Posterior vena cava (tissue), 2 donors: ENCODE results near the gene RAB7A. TPM values are rescaled to one million over a fixed set of nuclear protein-coding genes. Genes with fewer than 3 reads are reported as not detected.
"Not testable (repeated sequence)": the region's sequence is repeated elsewhere in the genome, so short reads cannot be mapped to it uniquely, and the experiment has no call there.

Source experiments
- DNase-seq: peaks from one replicate; pipeline ENCODE4 v3.0.0-alpha.2; 2020; ENCODE audit warnings: low spot score
- intact Hi-C, 2 donors: fragments of 100-400 bp; cut with DNase I; formaldehyde crosslinking; loops; one replicate each; pipeline versions ENCODE4 v1.14.1 to v1.14.2; 2022 to 2023
- total RNA-seq, 2 donors: library from RNA; stranded (reverse); fragmentation: NEBNext Ultra II Directional; extraction: Animal tissue kit (Norgen Biotek cat#: 25700); gene quantifications; one replicate each; pipeline ENCODE4 v1.2.1, GENCODE V29; 2021
- donor health status: DM: yes; HTN: yes; CAD: no.
- donor health status: DM: yes; HTN: yes; CAD: no.

RAB7A gene
- total RNA-seq, 2 donors from 2014 or later = 207 to 216 TPM

- no peak for DNase-seq
- intact Hi-C loops = no loop called here
Measured at GRCh38 chr3:128742821-128743594, 17.0 kb downstream of the RAB7A start.

DNA sequence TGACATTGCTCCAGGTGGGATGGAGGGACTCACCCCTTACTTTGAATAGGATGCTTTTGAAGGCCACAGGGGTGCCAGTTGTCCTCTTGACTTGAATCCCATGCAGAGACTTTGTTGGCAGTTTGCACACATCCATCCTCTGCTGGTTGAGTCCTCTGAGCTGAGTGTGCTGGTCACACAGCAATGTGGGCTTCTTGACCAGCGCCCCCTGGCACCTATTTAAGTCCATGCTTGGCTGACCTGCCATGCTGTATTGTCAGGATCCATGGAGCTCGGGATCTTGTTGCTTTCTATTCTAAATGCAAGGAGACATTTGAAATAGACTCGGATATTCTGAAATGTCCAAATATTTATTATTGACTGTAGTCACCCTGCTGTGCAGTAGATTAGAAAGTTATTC is 19.8 kb downstream of the RAB7A start:
- intact Hi-C loops = no loop called here
- no peak for DNase-seq

DNA sequence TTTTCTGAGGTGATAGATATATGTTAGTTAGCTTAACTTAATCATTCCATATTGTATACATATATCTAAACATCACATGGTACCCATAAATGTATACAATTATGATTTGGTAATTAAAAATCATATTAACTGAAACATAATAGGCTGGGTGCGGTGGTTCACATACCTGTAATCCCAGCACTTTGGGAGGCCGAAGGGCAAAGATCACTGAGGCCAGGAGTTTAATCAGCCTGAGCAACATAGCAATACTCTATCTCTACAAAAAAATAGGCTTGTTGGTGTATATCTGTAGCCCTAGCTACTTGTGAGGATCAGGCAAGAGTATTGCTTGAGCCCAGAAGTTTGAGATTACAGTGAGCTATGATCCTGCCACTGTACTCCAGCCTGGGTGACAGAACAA is 20.9 kb downstream of the RAB7A start:
- DNase-seq = no peak
- intact Hi-C loops = no loop called here

- intact Hi-C loops = no loop called here
- no peak for DNase-seq
Measured at GRCh38 chr3:128748557-128748956, 22.6 kb downstream of the RAB7A start.

GRCh38 chr3:128749035-128749434 is 23.1 kb downstream of the RAB7A start:
- intact Hi-C loops = no loop called here
- no peak for DNase-seq

DNA sequence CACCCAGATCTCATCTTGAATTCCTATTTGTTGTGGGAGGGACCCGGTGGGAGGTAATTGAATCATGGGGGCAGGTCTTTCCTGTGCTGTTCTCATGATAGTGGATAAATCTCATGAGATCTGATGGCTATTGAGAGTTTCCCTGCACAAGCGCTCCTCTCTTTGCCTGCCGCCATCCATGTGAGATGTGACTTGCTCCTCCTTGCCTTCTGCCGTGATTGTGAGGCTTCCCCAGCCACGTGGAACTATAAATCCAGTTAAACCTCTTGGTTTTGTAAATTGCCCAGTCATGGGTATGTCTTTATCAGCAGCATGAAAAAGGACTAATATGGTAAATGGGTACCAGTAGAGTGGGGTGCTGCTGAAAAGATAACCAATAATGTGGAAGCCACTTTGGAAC is 23.6 kb downstream of the RAB7A start:
- intact Hi-C loops, DNase-seq: not testable (repeated sequence)

GRCh38 chr3:128753715-128754114 is 27.7 kb downstream of the RAB7A start:
- DNase-seq = no peak
- intact Hi-C loops = no loop called here

GRCh38 chr3:128760042-128760441 is 34.1 kb downstream of the RAB7A start:
- intact Hi-C loops = no loop called here
- DNase-seq = no peak

DNA sequence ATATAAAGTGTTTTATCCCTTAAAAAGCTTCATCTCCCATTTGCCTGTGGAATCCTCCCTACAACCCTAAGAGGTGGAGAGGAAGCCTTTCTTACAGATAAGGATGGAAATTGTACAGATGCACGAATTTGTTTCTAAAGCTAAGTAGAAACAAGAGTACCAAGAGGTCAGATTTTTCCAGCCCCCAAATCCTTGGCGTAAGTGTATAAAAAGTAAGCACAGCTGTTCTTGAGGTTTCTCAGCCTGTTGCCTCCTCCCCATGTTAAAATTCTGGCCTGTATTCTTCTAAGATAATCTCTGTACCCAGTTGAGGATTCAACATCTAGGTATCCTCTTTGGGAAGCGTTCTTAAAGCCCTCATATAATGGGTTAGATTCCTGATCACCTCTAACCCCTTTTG is 34.9 kb downstream of the RAB7A start:
- intact Hi-C loops = no loop called here

GRCh38 chr3:128761392-128761791 is 35.4 kb downstream of the RAB7A start:
- intact Hi-C loops = no loop called here
- no peak for DNase-seq

More for the DNA sequence above, 34.9 kb downstream of the RAB7A start:
- DNase-seq = no peak

- intact Hi-C loops = no loop called here
- DNase-seq = no peak
Measured at GRCh38 chr3:128763967-128764366, 38.0 kb downstream of the RAB7A start.

GRCh38 chr3:128764863-128765262 is 38.9 kb downstream of the RAB7A start:
- intact Hi-C loops = no loop called here
- DNase-seq = no peak

DNA sequence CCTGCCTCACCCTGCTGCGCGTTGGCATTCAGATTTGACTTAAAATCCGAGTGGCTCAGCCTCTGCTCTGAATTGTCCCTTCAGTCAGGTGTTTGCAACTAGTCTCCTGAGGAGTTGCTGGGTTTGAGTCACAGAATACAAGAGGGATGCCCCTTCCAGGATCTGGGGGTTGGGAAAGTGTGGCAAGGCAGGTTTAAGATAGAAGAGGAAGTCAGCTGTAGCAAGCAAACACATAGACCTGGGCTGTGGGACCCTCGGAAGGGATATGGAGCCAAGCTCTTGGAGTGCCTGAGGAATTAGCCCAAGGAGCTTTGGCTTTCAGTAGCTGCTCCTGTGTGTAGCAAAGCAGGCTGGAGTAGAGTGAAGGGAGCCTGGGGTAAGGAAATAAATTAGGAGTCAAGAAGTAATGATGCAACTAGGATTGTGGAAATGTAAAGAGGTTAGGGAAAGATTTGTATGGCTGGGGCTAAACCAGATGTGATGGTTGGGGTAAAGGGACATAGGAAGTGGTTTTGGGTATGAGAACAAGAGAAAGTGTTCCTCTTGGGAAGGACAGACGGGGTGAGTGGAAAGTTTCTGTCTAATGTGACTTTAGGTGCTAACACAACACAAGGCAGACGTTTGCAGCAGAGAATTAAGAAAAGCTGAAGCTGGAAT is 41.2 kb downstream of the RAB7A start:
- no peak for DNase-seq
- intact Hi-C loops = no loop called here

DNA sequence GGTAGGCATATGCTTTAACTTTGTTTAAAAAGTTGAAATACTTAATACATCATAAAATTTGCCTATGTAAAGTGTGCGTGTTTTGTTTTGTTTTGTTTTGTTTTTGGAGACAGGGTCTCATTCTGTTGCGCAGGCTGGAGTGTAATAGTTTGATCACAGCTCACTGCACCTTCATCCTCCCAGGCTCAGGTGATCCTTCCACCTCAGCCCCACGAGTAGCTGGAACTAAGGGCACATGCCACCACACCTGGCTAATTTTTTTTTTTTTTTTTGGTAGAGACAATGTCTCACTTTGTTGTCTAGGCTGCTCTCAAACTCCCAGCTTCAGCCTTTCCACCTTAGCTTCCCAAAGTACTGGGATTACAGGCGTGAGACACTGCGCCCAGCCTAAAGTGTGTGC is 42.5 kb downstream of the RAB7A start:
- intact Hi-C loops = no loop called here
- DNase-seq = no peak

- intact Hi-C loops = no loop called here
- no peak for DNase-seq
Measured at GRCh38 chr3:128770387-128770786, 44.4 kb downstream of the RAB7A start.

DNA sequence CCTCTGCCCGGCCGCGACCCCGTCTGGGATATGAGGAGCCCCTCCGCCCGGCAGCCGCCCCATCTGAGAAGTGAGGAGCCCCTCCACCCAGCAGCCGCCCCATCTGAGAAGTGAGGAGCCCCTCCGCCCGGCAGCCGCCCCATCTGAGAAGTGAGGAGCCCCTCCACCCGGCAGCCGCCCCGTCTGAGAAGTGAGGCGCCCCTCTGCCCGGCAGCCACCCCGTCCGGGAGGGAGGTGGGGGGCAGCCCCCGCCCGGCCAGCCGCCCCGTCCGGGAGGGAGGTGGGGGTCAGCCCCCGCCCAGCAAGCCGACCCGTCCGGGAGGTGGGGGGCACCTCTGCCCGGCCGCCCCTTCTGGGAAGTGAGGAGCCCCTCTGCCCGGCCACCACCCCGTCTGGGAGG is 47.2 kb downstream of the RAB7A start:
- intact Hi-C loops, DNase-seq: not testable (repeated sequence)

DNA sequence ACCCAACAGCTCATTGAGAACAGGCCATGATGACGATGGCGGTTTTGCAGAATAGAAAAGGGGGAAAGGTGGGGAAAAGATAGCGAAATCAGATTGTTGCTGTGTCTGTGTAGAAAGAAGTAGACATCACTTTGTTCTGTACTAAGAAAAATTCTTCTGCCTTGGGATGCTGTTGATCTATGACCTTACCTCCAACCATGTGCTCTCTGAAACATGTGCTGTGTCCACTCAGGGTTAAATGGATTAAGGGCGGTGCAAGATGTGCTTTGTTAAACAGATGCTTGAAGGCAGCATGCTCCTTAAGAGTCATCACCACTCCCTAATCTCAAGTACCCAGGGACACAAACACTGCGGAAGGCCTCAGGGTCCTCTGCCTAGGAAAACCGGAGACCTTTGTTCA is 47.6 kb downstream of the RAB7A start:
- intact Hi-C loops, DNase-seq: not testable (repeated sequence)

DNA sequence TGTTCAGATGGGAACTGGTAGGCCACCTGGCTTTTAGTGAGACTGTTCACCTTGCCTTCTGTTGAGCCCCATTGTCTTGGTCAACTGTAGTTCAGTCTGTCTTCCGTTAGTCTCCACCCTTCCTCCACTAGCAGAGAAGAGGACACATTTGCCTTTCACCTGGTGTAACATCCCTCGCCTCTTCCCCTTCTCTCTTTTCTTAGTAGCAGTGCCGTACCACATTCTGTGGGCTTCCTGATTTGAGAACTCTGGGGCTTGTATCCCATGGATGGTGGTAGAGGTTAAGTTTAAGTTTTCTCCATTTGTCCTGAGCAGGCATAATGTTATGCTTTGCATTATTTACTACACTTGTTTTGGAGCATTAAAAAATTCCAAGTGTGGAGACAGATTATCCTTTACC is 49.3 kb downstream of the RAB7A start:
- no peak for DNase-seq
- intact Hi-C loops = no loop called here

DNA sequence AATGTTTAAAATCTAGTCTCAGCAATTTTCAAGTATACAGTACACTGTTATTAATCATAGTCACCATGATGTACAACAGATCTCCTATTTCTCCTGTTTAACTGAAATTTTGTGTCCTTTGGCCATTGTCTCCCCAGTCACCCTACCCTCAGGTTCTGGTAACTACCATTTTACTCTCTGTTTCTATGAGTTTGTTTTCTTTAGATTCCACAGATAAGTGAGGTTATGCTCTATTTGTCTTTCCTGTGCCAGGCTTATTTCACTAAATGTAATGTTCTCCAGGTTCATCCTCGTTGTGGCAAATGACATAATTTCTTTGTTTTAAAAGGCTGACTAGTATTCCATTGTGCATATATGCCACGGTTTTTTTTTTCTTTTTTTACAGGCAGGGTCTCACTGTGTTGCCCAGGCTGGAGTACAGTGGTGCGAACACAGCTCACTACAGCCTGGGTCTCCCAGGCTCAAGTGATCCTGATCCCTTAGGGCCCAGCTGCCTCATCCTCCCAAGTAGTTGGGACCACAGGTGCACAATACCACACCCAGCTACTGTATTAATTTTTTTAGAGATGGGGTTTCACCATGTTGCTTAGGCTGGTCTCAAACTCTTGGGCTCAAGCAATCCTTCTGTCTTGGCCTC is 50.0 kb downstream of the RAB7A start:
- intact Hi-C loops = no loop called here

DNA sequence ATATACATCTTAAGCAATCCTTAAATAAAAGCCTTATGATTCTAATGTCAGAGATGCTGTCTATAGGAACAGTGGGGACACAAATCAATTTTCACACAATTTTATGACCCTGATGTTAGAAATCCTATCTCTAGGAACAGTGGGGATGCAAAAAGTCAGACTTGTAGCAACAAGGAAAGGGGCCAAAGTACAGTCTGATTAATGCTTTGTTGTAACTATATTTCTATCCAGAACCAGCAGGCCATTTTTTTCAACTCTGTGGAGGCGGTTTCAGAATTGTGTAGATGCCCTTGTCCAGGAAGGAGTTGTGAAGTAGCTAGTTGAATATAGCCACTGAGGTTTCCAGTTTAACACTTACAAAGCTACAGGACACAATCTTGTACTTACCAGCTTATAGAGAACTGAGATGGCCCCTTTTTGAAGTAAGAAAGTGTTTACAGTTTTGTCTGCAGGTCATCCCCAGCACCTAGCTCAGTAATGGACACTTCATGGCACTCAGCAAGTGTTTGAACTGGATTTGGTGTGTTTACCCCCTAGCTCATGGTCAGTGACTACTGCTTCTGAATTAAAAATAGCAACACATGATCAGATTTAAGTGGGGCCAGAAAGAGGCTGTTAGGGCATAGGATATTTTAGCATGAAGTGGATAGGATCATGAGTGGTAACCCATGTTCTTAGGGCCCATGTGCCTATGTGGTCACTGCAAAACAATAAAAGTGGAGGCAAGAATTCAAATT is 54.3 kb downstream of the RAB7A start:
- no peak for DNase-seq
- intact Hi-C loops = loop anchor here in 1 of 2 donors (10.0 kb wide), 1 partner anchor 45 kb away; no protein-coding TSS in a partner anchor

More for the DNA sequence above, 50.0 kb downstream of the RAB7A start:
- no peak for DNase-seq
